Astrocyte (in vitro differentiated cells and primary cell): ENCODE results near the gene FAM168A. TPM values are rescaled to one million over a fixed set of nuclear protein-coding genes. Genes with fewer than 3 reads are reported as not detected.
A peak's percentile ranks its signal among the peaks of the same experiment; 100 is the strongest.

Source experiments
- DNase-seq: peaks from one replicate; pipeline ENCODE4 v3.0.0-alpha.2; 2010; ENCODE audit warnings: low read depth
- FAIRE-seq: peaks from 2 replicates; lab custom pipeline; 2011; peaks lifted over from hg19 to GRCh38; lab: Jason Lieb, UNC
- H2AFZ ChIP-seq: 2 replicates; pipeline ENCODE4 v1.6.0; 2012; ENCODE audit warnings: low read depth, low read length, inconsistent platforms
- H3K27ac ChIP-seq: 2 replicates; pipeline ENCODE4 v1.5.1; 2011; ENCODE audit warnings: low read depth, low read length, inconsistent platforms
- H3K27me3 ChIP-seq: 2 replicates; pipeline ENCODE4 v1.6.0; 2011; ENCODE audit warnings: low read length, inconsistent platforms; ENCODE audit not compliant: insufficient read depth
- H3K36me3 ChIP-seq: 2 replicates; pipeline ENCODE4 v1.5.1; 2011; ENCODE audit warnings: low read length, inconsistent platforms; ENCODE audit not compliant: insufficient read depth
- H3K4me1 ChIP-seq: 2 replicates; pipeline ENCODE4 v1.5.1; 2011; ENCODE audit warnings: low read length, inconsistent platforms; ENCODE audit not compliant: insufficient read depth
- H3K4me2 ChIP-seq: 2 replicates; pipeline ENCODE4 v1.6.0; 2012; ENCODE audit warnings: low read length, inconsistent platforms
- H3K4me3 ChIP-seq: 2 replicates; pipeline ENCODE4 v1.5.1; 2011; ENCODE audit warnings: low read depth, mild to moderate bottlenecking, low read length, inconsistent platforms; ENCODE audit not compliant: insufficient read depth
- H3K79me2 ChIP-seq: 2 replicates; pipeline ENCODE4 v1.6.0; 2012; ENCODE audit warnings: mild to moderate bottlenecking, low read length, inconsistent platforms; ENCODE audit not compliant: insufficient read depth
- H3K9ac ChIP-seq: 2 replicates; pipeline ENCODE4 v1.6.0; 2012; ENCODE audit warnings: mild to moderate bottlenecking, low read length, inconsistent platforms
- H3K9me3 ChIP-seq: 2 replicates; pipeline ENCODE4 v1.5.1; 2012; ENCODE audit warnings: low read depth, mild to moderate bottlenecking, low read length, inconsistent platforms; ENCODE audit not compliant: insufficient read depth
- H4K20me1 ChIP-seq: 2 replicates; pipeline ENCODE4 v1.6.0; 2012; ENCODE audit warnings: low read length, inconsistent platforms; ENCODE audit not compliant: insufficient read depth
- H3K27ac Mint-ChIP-seq: one replicate; pipeline ENCODE4 v1.8.0; 2021; ENCODE audit warnings: mild to moderate bottlenecking, mixed read lengths; ENCODE audit not compliant: unreplicated experiment
- H3K27me3 Mint-ChIP-seq: one replicate; pipeline ENCODE4 v1.8.0; 2021; ENCODE audit warnings: low read depth, mixed read lengths; ENCODE audit not compliant: unreplicated experiment
- H3K36me3 Mint-ChIP-seq: one replicate; pipeline ENCODE4 v1.8.0; 2021; ENCODE audit warnings: low read depth, mixed read lengths; ENCODE audit not compliant: unreplicated experiment
- H3K4me1 Mint-ChIP-seq: one replicate; pipeline ENCODE4 v1.8.0; 2021; ENCODE audit warnings: low read depth, mixed read lengths; ENCODE audit not compliant: unreplicated experiment
- H3K4me3 Mint-ChIP-seq: one replicate; pipeline ENCODE4 v1.8.0; 2021; ENCODE audit warnings: mild to moderate bottlenecking, moderate library complexity, mixed read lengths; ENCODE audit not compliant: unreplicated experiment
- H3K9me3 Mint-ChIP-seq: one replicate; pipeline ENCODE4 v1.8.0; 2021; ENCODE audit warnings: mild to moderate bottlenecking, mixed read lengths; ENCODE audit not compliant: unreplicated experiment
- CTCF ChIP-seq: IDR thresholded peaks from 2 replicates; pipeline ENCODE4 v1.5.1; 2011; ENCODE audit warnings: low read depth, mild to moderate bottlenecking, inconsistent platforms, low read length, moderate library complexity; ENCODE audit not compliant: insufficient read depth
- EZH2 ChIP-seq: IDR thresholded peaks from 2 replicates; pipeline ENCODE4 v1.6.1; 2012; ENCODE audit warnings: mild to moderate bottlenecking, low read length, inconsistent platforms; ENCODE audit not compliant: insufficient read depth
- total RNA-seq: library from RNA; stranded (reverse); gene quantifications from 2 replicates; pipeline ENCODE4 v1.2.1, GENCODE V29; 2021

Gene FAM168A
- total RNA-seq, 1 donor from 2014 or later: 44.8 TPM

DNA sequence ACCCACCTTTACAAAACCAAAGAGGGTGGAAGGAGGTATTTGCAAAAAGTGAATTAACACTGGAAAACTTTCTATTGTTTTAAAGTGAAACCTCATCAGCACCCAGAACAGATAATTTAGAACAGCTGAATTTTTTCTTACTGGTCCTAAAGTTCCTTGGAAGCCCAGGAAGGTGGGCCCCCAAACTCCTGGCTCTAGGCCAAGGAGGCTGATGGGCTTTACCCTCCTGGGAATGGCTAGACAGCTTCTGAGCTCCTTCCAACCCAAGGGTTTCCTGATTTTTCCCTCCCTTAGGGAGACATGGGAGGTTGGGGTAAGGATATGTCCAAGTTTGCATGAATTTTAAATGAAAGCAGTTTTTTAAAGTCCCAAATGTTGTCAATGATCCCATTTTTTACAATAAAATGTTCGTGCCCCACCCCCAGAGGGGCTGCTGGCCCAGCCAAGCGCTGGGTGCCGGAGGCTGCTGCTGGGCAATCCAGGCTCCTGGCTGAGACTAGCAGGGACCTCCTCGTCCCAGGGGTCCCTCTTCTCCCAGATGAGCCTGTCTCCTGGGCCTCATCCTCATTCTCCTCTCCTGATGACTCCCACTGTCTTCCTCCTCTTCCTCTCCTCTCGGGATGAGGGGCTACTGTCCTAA lies 193.3 kb downstream of the FAM168A start:
- no peaks in the 10 kb centered on the region for H3K79me2 ChIP-seq
- FAIRE-seq: no peak
- no peak overlapping the region for H3K4me3 Mint-ChIP-seq
- H3K4me3 ChIP-seq: no peak overlapping the region
- H3K4me2 ChIP-seq: no peak overlapping the region
- H3K27me3 Mint-ChIP-seq: no peaks in the 10 kb centered on the region
- no peaks in the 10 kb centered on the region for H3K9me3 ChIP-seq
- peaks cover 21% of the 10 kb centered on the region for H3K36me3 Mint-ChIP-seq
- peaks cover 6% of the 10 kb centered on the region for H3K4me1 ChIP-seq
- DNase-seq: no peak
- TF ChIP-seq CTCF: no peak
- TF ChIP-seq EZH2: no peak
- H2AFZ ChIP-seq: no peak overlapping the region
- H4K20me1 ChIP-seq: peaks cover 6% of the 10 kb centered on the region
- no peaks in the 10 kb centered on the region for H3K27me3 ChIP-seq
- H3K36me3 ChIP-seq: no peaks in the 10 kb centered on the region
- H3K27ac Mint-ChIP-seq: no peak overlapping the region
- no peak overlapping the region for H3K27ac ChIP-seq
- no peaks in the 10 kb centered on the region for H3K9me3 Mint-ChIP-seq
- H3K9ac ChIP-seq: no peak overlapping the region
- peaks cover 16% of the 10 kb centered on the region for H3K4me1 Mint-ChIP-seq

- DNase-seq (no peak), FAIRE-seq (no peak)
- TF ChIP-seq CTCF (peak; percentile 45), EZH2 (no peak)
- H3K79me2 ChIP-seq: no peaks in the 10 kb centered on the region
- H3K27ac ChIP-seq: no peak overlapping the region
- H3K4me1 ChIP-seq: peaks cover 12% of the 10 kb centered on the region
- no peak overlapping the region for H3K4me3 Mint-ChIP-seq
- H3K27me3 ChIP-seq: no peaks in the 10 kb centered on the region
- no peak overlapping the region for H3K4me3 ChIP-seq
- H3K4me1 Mint-ChIP-seq: peaks cover 16% of the 10 kb centered on the region
- no peak overlapping the region for H3K27ac Mint-ChIP-seq
- no peaks in the 10 kb centered on the region for H3K27me3 Mint-ChIP-seq
- no peak overlapping the region for H3K4me2 ChIP-seq
- H2AFZ ChIP-seq: no peak overlapping the region
- peaks cover 3% of the 10 kb centered on the region for H4K20me1 ChIP-seq
- H3K9me3 ChIP-seq: no peaks in the 10 kb centered on the region
- peaks cover 16% of the 10 kb centered on the region for H3K36me3 Mint-ChIP-seq
- no peaks in the 10 kb centered on the region for H3K9me3 Mint-ChIP-seq
- no peak overlapping the region for H3K9ac ChIP-seq
- no peaks in the 10 kb centered on the region for H3K36me3 ChIP-seq
Measured at GRCh38 chr11:73404048-73404447, 193.9 kb downstream of the FAM168A start.

GRCh38 chr11:73403541-73403940 lies 194.4 kb downstream of the FAM168A start:
- Histone ChIP-seq H3K4me1 (peaks cover 15% of the 10 kb centered on the region), H2AFZ (no peak overlapping the region), H3K79me2 (no peaks in the 10 kb centered on the region), H3K9ac (no peak overlapping the region), H3K36me3 (no peaks in the 10 kb centered on the region), H3K4me2 (no peak overlapping the region), H3K27me3 (no peaks in the 10 kb centered on the region), H3K4me3 (no peak overlapping the region), H3K27ac (no peak overlapping the region), H4K20me1 (peaks cover 7% of the 10 kb centered on the region), H3K9me3 (no peaks in the 10 kb centered on the region)
- peaks cover 12% of the 10 kb centered on the region for H3K36me3 Mint-ChIP-seq
- FAIRE-seq (no peak), DNase-seq (no peak)
- no peak for TF ChIP-seq EZH2
- TF ChIP-seq CTCF: no peak
- H3K27ac Mint-ChIP-seq: no peak overlapping the region
- peaks cover 15% of the 10 kb centered on the region for H3K4me1 Mint-ChIP-seq
- H3K27me3 Mint-ChIP-seq: no peaks in the 10 kb centered on the region
- no peaks in the 10 kb centered on the region for H3K9me3 Mint-ChIP-seq
- H3K4me3 Mint-ChIP-seq: no peak overlapping the region
